Uterus (tissue), 2 donors: ENCODE measurements around the gene UQCRC1.

Experiments used
- CTCF ChIP-seq, 4 experiments: fragments of 200-600 bp in 2 of 4; fragments of 450-650 bp in 2 of 4; sonication (generic) in 2 of 4; IDR thresholded peaks; one replicate each; pipeline ENCODE4 v1.5.1; 2016 to 2019; ENCODE audit warnings: antibody characterized with exemption in 4 of 4, mild to moderate bottlenecking in 2 of 4, moderate library complexity in 1 of 4
- POLR2A ChIP-seq, 2 donors: fragments of 450-650 bp; IDR thresholded peaks; one replicate each; pipeline ENCODE4 v1.6.1; 2016; ENCODE audit warnings: antibody characterized with exemption in 2 of 2, mild to moderate bottlenecking in 1 of 2, moderate library complexity in 1 of 2

- no peak for TF ChIP-seq CTCF (IDR thresholded peaks at IDR 0.05)
- TF ChIP-seq POLR2A (IDR thresholded peaks at IDR 0.05) = no peak
These were observed 16.2 kb upstream of the UQCRC1 start for GRCh38 chr3:48625600-48625999.
